GM12878 (cell line): ENCODE results near the gene NOL4L. TPM values are rescaled to one million over a fixed set of nuclear protein-coding genes. Genes with fewer than 3 reads are reported as not detected.
A peak's percentile ranks its signal among the peaks of the same experiment; 100 is the strongest.

Experiments used
- ATAC-seq: fragments of 200-7000 bp; cut with Tn5 transposase; 3 replicates; pipeline ENCODE4 v1.9.1; 2020; ENCODE audit warnings: mild to moderate bottlenecking, moderate library complexity
- BruUV-seq: library from RNA; stranded (reverse); fragments of 400-500 nt; replicated peaks from 2 replicates; lab custom pipeline; 2021; lab: Mats Ljungman, UMichigan
- CTCF ChIA-PET: fragments of 300-600 bp; sonication (Branson Sonifier 250); formaldehyde crosslinking; extraction: SDS; loops from one replicate; lab custom pipeline; 2021; ENCODE audit warnings: inconsistent platforms; lab: Yijun Ruan, JAX
- POLR2A ChIA-PET: fragments of 350-600 bp; formaldehyde crosslinking; extraction: SDS; loops from one replicate; lab custom pipeline; 2021; ENCODE audit warnings: inconsistent platforms; lab: Charles Lee
- RAD21 ChIA-PET: fragments of 300-600 bp; sonication (Branson Sonifier 250); formaldehyde crosslinking; loops from one replicate; lab custom pipeline; 2023; ENCODE audit warnings: antibody characterized with exemption; ENCODE audit not compliant: unreplicated experiment; lab: Charles Lee
- SMC1A ChIA-PET: fragments of 300-600 bp; sonication (Branson Sonifier 250); formaldehyde crosslinking; loops from one replicate; lab custom pipeline; 2023; ENCODE audit not compliant: unreplicated experiment, uncharacterized antibody; lab: Charles Lee
- DNase-seq: peaks from one replicate; pipeline ENCODE4 v3.0.0-alpha.2; 2011; ENCODE audit warnings: low read depth, low spot score
- FAIRE-seq: peaks from 3 replicates; lab custom pipeline; 2011; peaks lifted over from hg19 to GRCh38; lab: Jason Lieb, UNC
- H2AFZ ChIP-seq: 2 replicates; pipeline ENCODE4 v1.6.0; 2011; ENCODE audit warnings: low read depth, low read length, control low read depth; ENCODE audit not compliant: control insufficient read depth
- H3K27ac ChIP-seq: 2 replicates; pipeline ENCODE4 v1.5.1; 2011; ENCODE audit warnings: control low read depth; ENCODE audit not compliant: control insufficient read depth, insufficient read depth
- H3K27me3 ChIP-seq, 2 experiments: replicated peaks in 1 of 2; 2 replicates each; pipeline versions ENCODE4 v1.6.0 to v1.6.1; 2011; ENCODE audit warnings: low read length in 1 of 2; ENCODE audit not compliant: control insufficient read depth in 2 of 2, insufficient read depth in 2 of 2
- H3K36me3 ChIP-seq, 2 experiments: 2 replicates each; pipeline ENCODE4 v1.5.1; 2011; ENCODE audit warnings: low read length in 1 of 2; ENCODE audit not compliant: control insufficient read depth in 2 of 2, insufficient read depth in 2 of 2
- H3K4me1 ChIP-seq: 2 replicates; pipeline ENCODE4 v1.6.1; 2011; ENCODE audit warnings: mild to moderate bottlenecking, low read length, moderate library complexity, mixed read lengths; ENCODE audit not compliant: control insufficient read depth, insufficient read depth
- H3K4me2 ChIP-seq: 2 replicates; pipeline ENCODE4 v1.6.0; 2011; ENCODE audit warnings: control low read depth; ENCODE audit not compliant: control insufficient read depth, insufficient read depth
- H3K4me3 ChIP-seq: fragments of 200-600 bp; sonication (generic); 2 replicates; pipeline ENCODE4 v1.5.1; 2016
- H3K79me2 ChIP-seq: 2 replicates; pipeline ENCODE4 v1.6.0; 2011; ENCODE audit warnings: low read length; ENCODE audit not compliant: control insufficient read depth, insufficient read depth
- H3K9ac ChIP-seq: 2 replicates; pipeline ENCODE4 v1.8.0; 2011; ENCODE audit warnings: low read length, control low read depth, mixed read lengths; ENCODE audit not compliant: control insufficient read depth, insufficient read depth
- H3K9me3 ChIP-seq: replicated peaks from 3 replicates; pipeline ENCODE4 v1.5.1; 2011; ENCODE audit warnings: mild to moderate bottlenecking, low read length; ENCODE audit not compliant: control insufficient read depth, insufficient read depth
- H4K20me1 ChIP-seq: 2 replicates; pipeline ENCODE4 v1.6.0; 2011; ENCODE audit not compliant: control insufficient read depth, insufficient read depth
- DPF2 ChIP-seq: fragments of 450-650 bp; IDR thresholded peaks from 2 replicates; pipeline ENCODE4 v1.6.1; 2017; ENCODE audit warnings: mild to moderate bottlenecking
- EED ChIP-seq: sonication (generic); IDR thresholded peaks from 2 replicates; pipeline ENCODE4 v1.6.1; 2016; ENCODE audit warnings: antibody characterized with exemption, low read depth
- EZH2 ChIP-seq: IDR thresholded peaks from 2 replicates; pipeline ENCODE4 v1.6.1; 2012; ENCODE audit warnings: low read depth, mild to moderate bottlenecking, control low read depth, inconsistent platforms, low read length, borderline replicate concordance; ENCODE audit not compliant: control insufficient read depth
- GABPA ChIP-seq: IDR thresholded peaks from 2 replicates; pipeline ENCODE4 v1.6.1; 2014; ENCODE audit warnings: antibody characterized with exemption, low read depth, mild to moderate bottlenecking, inconsistent platforms
- IKZF1 ChIP-seq: fragments of 450-650 bp; conservative IDR thresholded peaks from 2 replicates; pipeline ENCODE4 v1.6.1; 2017; ENCODE audit warnings: antibody characterized with exemption, mild to moderate bottlenecking
- IKZF2 ChIP-seq, 2 experiments: fragments of 450-650 bp; IDR thresholded peaks; 2 replicates each; pipeline ENCODE4 v1.6.1; 2017; ENCODE audit warnings: mild to moderate bottlenecking in 2 of 2, moderate library complexity in 2 of 2
- JUND ChIP-seq: IDR thresholded peaks from 2 replicates; pipeline ENCODE4 v1.6.1; 2012; ENCODE audit warnings: low read depth, mild to moderate bottlenecking, low read length, improper control_type of control experiment, moderate library complexity
- MEF2A ChIP-seq: IDR thresholded peaks from 2 replicates; pipeline ENCODE4 v1.6.1; 2011; ENCODE audit warnings: low read depth, mild to moderate bottlenecking, low read length, moderate library complexity; ENCODE audit not compliant: insufficient read depth
- MEF2B ChIP-seq: fragments of 450-650 bp; IDR thresholded peaks from 2 replicates; pipeline ENCODE4 v1.6.1; 2018; ENCODE audit warnings: mild to moderate bottlenecking, moderate library complexity; ENCODE audit not compliant: partially characterized antibody, poor library complexity, severe bottlenecking
- NR2F1 ChIP-seq: fragments of 450-650 bp; conservative IDR thresholded peaks from 2 replicates; pipeline ENCODE4 v1.6.1; 2017; ENCODE audit warnings: mild to moderate bottlenecking
- RUNX3 ChIP-seq: IDR thresholded peaks from 2 replicates; pipeline ENCODE4 v1.6.1; 2012; ENCODE audit warnings: low read length, inconsistent platforms
- SPI1 ChIP-seq: IDR thresholded peaks from 2 replicates; pipeline ENCODE4 v1.6.1; 2011; ENCODE audit warnings: low read depth, mild to moderate bottlenecking, low read length, moderate library complexity, borderline replicate concordance; ENCODE audit not compliant: insufficient read depth
- ZNF217 ChIP-seq: fragments of 450-650 bp; IDR thresholded peaks from 2 replicates; pipeline ENCODE4 v1.6.1; 2017; ENCODE audit warnings: antibody characterized with exemption, mild to moderate bottlenecking
- WGBS: methylation state at CpG from one replicate; pipeline ENCODE4 v1.1.6; 2016; ENCODE audit warnings: low lambda C conversion rate; ENCODE audit not compliant: insufficient replicate concordance, insufficient coverage; ENCODE audit errors: missing lambda C conversion rate; 5-methylcytosine and 5-hydroxymethylcytosine counted together
- in situ Hi-C: fragments of 300-500 bp; cut with MboI; formaldehyde crosslinking; loops from 9 replicates; pipeline ENCODE4 v1.14.3; 2018; ENCODE audit warnings: mixed read lengths
- intact Hi-C: fragments of 100-400 bp; cut with micrococcal nuclease; formaldehyde crosslinking; loops from one replicate; pipeline ENCODE4 v1.14.2; 2022; ENCODE audit not compliant: unreplicated experiment
- polyA plus RNA-seq, 11 experiments: library from polyadenylated mRNA; depleted of rRNA in 4 of 11; unstranded in 6 of 11; stranded (reverse) in 5 of 11; fragments of >200 nt; fragmentation: Nextera tagmentation in 4 of 11; fragmentation: Illumina TruSeq in 1 of 11; extraction: Ambion mirVana in 4 of 11; extraction: Trizol in 1 of 11; gene quantifications; 1 replicate in 1 of 11; 2 replicates in 10 of 11; pipeline versions ENCODE4 v1.2.1 to v1.2.3, GENCODE V29; 2011 to 2016; ENCODE audit warnings: inconsistent platforms in 2 of 11, missing spikeins in 2 of 11, low read depth in 1 of 11
- total RNA-seq, 4 experiments: library from RNA; depleted of rRNA in 3 of 4; stranded (reverse); fragments of >200 nt in 3 of 4; fragmentation: Illumina TruSeq in 1 of 4; extraction: Trizol in 1 of 4; gene quantifications; 2 replicates each; pipeline versions ENCODE4 v1.2.1 to v1.2.3, GENCODE V29; 2013 to 2021

Gene NOL4L
- total and polyA plus RNA-seq, 10 of the 15 experiments (the other 5 are each of a cell fraction or from before 2014, with no cell fraction given): 2.3 to 24.0 (median 8.0) TPM

GRCh38 chr20:32603046-32603726 is 18.1 kb upstream of the NOL4L start:
- SMC1A ChIA-PET: interaction anchor here (1.0 to 1.7 kb wide), 3 partner anchors 10 to 81 kb away, joined by 3 to 5 read pairs (median 4); no protein-coding TSS in a partner anchor
- H3K4me2 ChIP-seq: peak overlapping the region; percentile 69
- TF ChIP-seq EED (peak; percentile 88), RUNX3 (0 out of 2 replicates have a peak, but pooled peaks have one; percentile 28), EZH2 (no peak), SPI1 (peak; percentile 92), ZNF217 (peak; percentile 49; the same call in 1 of the 2 replicates), MEF2B (peak; percentile 67), NR2F1 (0 out of 2 replicates have a peak, but pooled peaks have one; percentile 23), GABPA (no peak), MEF2A (peak; percentile 55; the same call in 1 of the 2 replicates), IKZF2 (IDR thresholded peaks at IDR 0.05) (peak; percentile 56 to 57; a peak in 3 of 4 replicates), JUND (no peak), DPF2 (peak; percentile 80), IKZF1 (peak; percentile 80)
- TF ChIP-seq, all 136 proteins: peak for 10
- intact Hi-C loops: no loop called here
- H3K4me3 ChIP-seq: no peak overlapping the region
- H3K79me2 ChIP-seq: no peaks in the 10 kb centered on the region
- FAIRE-seq: no peak
- ATAC-seq: peak; percentile 64
- in situ Hi-C loops: no loop called here
- no peaks in the 10 kb centered on the region for H3K36me3 ChIP-seq
- H2AFZ ChIP-seq: peak overlapping the region; percentile 70
- H3K9me3 ChIP-seq: no peaks in the 10 kb centered on the region
- H3K27me3 ChIP-seq: no peaks in the 10 kb centered on the region
- ChIA-PET POLR2A (interaction anchor here (1.0 kb wide), 2 partner anchors 9 to 16 kb away, joined by 3 to 4 read pairs; no protein-coding TSS in a partner anchor), RAD21 (interaction anchor here (0.7 to 2.6 kb wide), 4 partner anchors 24 to 67 kb away, joined by 3 to 9 read pairs (median 3); no protein-coding TSS in a partner anchor), CTCF (no interaction called here)
- no peak for DNase-seq
- H3K9ac ChIP-seq: no peak overlapping the region; the same call in 1 of the 2 replicates
- no TSS peak for BruUV-seq
- H3K27ac ChIP-seq: peak overlapping the region; percentile 29; the same call in 1 of the 2 replicates
- no peaks in the 10 kb centered on the region for H4K20me1 ChIP-seq
- WGBS: 21% methylated on average over 18 of the region's 18 CpGs
- peaks cover 11% of the 10 kb centered on the region for H3K4me1 ChIP-seq
